ENCODE results near the gene AGAP4.
"Not testable (repeated sequence)": the region's sequence is repeated elsewhere in the genome, so short reads cannot be mapped to it uniquely, and the experiment has no call there.

Gene AGAP4

GRCh38 chr10:45847400-45847799 is at the start of gene AGAP4:
Gene AGAP4, minus strand, starts transcription at chr10:45847500. Its CDS starts 153 bp downstream, at chr10:45847347.
- not testable (repeated sequence) for DNase-seq (ENCODE audit: low spot score)

GRCh38 chr10:45890721-45891120 is 43.4 kb upstream of the AGAP4 start:
- not testable (repeated sequence) for DNase-seq (ENCODE audit: low spot score)

DNA sequence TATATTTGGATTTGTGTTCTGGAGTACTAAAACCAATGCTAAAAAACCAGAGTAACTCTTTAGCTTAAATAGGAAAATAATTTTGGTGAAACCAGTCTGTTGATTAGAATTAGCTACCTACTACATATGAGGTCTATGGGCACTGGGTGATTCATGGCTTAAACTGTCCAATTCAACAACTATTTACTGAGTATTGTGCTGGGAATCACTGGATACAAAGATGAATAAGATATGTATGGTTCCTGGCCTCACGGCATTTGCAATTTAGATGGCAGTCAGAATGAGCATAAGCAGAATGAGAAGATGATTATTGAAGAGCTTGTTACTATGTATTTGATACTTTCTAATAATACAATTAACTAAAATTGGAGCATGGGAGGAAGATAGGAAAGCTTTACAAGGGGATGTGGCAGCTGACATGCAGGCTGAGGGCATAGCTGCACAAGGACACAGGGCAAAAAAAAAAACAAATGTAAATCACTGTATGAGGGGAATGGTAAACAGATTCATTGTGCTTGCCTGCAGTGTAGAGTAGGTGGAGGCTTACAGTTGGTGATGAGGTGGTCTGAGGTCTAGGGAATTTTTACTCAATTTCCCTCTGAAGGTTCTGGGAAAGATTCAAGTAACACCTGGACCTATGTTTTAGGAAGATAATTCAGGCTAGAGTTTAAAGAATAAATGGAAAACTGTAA is 42.4 kb upstream of the AGAP4 start:
- DNase-seq (ENCODE audit: low spot score): not testable (repeated sequence)

GRCh38 chr10:45882880-45883279 is 35.6 kb upstream of the AGAP4 start:
- DNase-seq (ENCODE audit: low spot score): not testable (repeated sequence)

DNA sequence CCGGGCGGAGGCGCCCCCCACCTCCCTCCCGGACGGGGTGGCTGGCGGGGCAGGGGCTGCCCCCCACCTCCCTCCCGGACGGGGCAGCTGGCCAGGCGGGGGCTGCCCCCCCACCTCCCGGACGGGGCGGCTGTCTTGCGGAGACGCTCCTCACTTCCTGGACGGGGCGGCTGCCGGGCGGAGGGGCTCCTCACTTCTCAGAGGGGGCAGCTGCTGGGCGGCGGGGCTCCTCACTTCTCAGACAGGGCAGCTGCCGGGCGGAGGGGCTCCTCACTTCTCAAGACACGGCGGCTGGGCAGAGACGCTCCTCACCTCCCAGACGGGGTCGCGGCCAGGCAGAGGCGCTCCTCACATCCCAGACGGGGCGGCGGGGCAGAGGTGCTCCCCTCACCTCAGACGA is 18.1 kb upstream of the AGAP4 start:
- DNase-seq (ENCODE audit: low spot score): not testable (repeated sequence)

DNA sequence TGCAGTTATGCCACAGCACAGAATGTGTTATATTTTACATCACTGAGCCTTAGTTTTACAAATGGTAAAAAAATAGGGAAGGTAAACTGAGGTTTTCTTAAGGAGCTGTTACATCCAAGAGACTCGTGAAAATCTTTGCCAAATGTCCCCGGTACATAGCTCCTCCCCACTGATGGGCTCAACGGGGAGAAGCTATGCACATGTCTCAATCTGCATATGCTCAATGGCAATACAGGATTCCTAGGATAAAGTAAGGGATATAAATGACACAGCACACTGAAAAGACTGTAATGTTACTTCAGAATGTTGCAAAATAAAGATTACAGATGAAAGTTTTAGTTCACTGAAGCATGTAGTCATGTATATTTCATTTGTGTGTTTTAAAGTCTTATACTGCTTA is 17.0 kb upstream of the AGAP4 start:
- not testable (repeated sequence) for DNase-seq (ENCODE audit: low spot score)

DNA sequence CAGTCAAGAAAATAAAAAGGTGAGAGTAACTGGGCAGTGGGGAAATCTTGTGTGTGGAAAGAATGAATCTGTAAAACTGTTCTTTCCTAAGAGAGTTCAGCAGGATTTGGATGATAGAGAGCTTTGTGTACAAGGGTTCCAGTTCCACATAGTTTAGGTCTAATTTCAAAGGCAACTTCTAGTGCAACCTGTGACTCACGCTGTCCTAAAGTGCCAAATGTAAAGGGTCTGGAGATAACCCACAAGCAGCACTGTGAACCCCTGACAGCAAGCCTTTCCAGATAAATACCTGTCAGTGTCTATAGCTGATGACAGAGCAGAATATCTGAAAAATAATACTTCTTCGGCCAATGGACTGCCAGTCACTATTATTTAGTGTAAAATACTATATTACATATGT is 16.3 kb upstream of the AGAP4 start:
- DNase-seq (ENCODE audit: low spot score): not testable (repeated sequence)

DNA sequence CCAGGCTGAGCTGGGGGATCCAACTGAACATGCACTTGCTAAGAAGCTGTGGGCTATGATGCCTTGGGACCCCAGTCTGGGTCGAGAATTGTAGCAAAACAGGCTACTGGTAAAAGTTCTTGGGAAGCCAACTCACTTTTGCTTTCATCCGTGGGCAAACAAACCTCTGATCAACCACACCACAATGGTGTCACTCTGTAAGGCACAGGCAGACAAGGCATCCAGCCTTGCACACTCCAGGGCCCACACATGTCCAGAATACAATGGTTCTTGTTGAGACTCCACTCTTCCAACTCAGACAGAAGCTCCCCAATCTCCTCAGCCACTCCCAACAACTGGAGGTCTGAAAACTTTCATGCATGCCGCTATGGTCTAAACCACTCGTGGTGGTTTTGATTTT is 10.6 kb upstream of the AGAP4 start:
- DNase-seq (ENCODE audit: low spot score): not testable (repeated sequence)

GRCh38 chr10:45848467-45848866 is 1.2 kb upstream of the AGAP4 start:
- DNase-seq (ENCODE audit: low spot score): not testable (repeated sequence)

DNA sequence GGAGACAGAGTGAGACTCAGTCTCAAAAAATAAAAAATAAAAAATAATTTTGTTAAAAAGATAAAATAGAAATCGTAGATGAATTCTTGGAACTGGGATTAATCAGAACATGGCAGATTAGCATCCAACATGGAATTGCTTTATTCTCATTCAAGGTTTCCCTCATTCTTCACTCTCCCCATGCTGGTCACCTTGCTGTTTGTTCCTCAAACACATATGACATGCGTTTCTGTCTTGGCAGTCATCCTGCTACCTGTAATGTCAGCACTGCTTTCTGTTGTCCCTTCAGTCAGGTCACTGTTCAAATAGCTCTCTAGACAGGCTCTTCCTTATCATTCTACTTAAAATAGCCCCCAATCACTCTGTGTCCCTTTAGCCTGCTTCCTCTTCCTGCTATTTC is 24.4 kb downstream of the AGAP4 start:
- DNase-seq (ENCODE audit: low spot score): not testable (repeated sequence)

GRCh38 chr10:45820107-45820830 is 27.0 kb downstream of the AGAP4 start:
- DNase-seq (ENCODE audit: low spot score): not testable (repeated sequence)

- no peak for DNase-seq (ENCODE audit: low spot score)
These were observed 27.7 kb downstream of the AGAP4 start for GRCh38 chr10:45819552-45819951.

- DNase-seq (ENCODE audit: low spot score): no peak
These were observed 29.4 kb downstream of the AGAP4 start for GRCh38 chr10:45817912-45818311.

DNA sequence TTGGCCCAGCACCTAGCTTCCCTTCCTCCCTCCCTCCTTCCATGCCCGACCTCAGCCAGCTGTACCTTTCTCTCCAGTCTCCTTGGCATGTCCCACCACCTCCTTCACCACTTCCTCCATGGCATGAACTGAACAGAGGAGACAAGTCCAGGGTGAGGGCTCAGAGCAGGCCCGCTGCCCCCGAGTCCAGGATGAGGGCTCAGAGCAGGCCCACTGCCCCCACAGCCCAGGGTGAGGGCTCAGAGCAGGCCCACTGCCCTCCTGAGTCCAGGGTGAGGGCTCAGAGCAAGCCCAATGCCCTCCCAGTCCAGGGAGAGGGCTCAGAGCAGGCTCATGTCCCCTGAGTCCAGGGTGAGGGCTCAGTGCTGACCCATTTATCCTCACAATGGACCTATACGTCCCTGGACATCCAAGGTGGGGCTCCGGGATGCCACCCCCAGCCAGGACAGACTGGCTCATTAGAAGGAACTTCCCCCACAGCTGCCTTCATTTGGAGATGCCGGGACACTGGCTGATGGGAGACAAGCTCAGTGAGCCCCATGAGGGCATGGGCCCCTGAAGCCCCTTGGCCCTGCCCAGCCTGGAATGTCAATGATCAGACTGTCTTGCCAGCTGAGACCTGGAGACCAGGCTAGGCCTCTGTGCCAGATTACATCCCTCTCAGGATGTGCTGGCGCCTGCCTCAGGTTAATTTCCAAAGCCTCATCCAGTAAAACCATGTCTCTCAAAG is 30.0 kb downstream of the AGAP4 start:
- no peak for DNase-seq (ENCODE audit: low spot score)

DNA sequence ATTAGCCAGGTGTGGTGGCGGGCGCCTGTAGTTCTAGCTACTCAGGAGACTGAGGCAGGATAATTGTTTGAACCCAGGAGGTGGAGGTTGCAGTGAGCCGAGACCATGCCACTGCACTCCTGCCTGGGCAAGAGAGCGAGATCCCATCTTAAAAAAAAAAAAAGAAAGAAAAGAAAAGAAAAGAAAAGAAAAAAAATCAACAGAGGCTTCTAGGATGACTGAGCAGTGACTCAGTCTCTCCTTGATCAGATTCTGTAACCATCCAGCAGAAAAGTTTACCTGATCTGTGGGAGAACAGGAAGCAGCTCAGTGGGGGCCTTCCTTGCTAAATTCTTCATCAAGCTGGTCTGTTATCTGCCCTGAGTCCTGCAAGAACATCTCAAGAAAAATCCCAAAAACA is 33.2 kb downstream of the AGAP4 start:
- not testable (repeated sequence) for DNase-seq (ENCODE audit: low spot score)

- not testable (repeated sequence) for DNase-seq (ENCODE audit: low spot score)
These were observed 34.3 kb downstream of the AGAP4 start for GRCh38 chr10:45812959-45813358.

DNA sequence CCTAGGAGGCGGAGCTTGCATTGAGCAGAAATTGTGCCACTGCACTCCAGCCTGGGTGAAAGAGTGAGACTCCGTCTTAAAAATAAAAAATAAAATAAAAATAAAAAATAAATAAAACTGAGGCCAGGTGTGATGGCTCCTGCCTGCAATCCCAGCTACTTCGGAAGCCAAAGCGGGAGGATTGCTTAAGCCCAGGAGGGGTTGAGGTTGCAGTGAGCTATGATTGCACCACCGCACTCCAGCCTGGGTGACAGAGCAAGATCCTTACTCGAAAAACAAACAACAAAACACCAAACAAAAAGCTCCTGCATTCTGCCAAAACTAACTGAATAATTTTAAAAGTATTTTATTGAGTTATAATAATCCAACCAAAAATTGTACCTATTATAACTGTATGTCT is 36.2 kb downstream of the AGAP4 start:
- DNase-seq (ENCODE audit: low spot score): no peak

DNA sequence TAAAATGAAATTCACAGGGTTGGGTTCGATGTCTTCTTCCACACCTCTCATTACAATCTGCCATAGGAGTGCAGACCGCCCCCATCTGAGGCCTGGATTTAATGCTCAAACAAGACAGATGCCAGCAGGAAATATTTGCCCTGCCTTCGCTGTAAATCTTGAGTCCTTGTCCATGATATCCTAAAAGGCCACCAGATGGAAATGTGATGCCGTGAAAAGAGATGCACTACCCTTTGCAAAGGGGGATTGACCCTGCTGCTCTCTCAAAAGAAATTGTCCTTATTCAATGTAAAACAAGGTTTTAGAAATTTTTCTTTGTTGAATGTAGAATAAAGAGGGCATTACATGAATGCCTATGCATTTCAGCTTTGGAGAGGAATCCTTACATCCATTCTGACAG is 37.5 kb downstream of the AGAP4 start:
- DNase-seq (ENCODE audit: low spot score): peak; percentile 13

DNA sequence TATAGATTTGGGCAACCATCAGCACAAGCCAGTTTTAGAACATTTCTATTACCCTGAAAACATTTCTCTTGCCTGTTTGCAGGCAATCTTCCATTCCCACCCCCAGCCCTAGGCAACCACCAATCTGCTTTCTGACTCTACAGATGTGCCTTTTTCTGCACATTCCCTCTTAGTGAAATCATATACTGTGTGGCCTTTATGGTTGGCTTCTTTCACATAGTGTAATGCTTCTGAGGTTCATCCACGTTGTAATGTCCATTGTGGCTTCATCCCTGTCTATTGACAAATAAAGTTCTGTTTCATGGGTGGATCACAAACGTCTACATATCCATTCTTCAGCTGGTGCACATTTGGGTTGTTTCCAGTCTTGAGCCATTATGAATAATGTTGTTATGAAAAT is 42.3 kb downstream of the AGAP4 start:
- DNase-seq (ENCODE audit: low spot score): not testable (repeated sequence)

- DNase-seq (ENCODE audit: low spot score): not testable (repeated sequence)
These were observed 44.0 kb downstream of the AGAP4 start for GRCh38 chr10:45803060-45804010.

- DNase-seq (ENCODE audit: low spot score): not testable (repeated sequence)
These were observed 52.5 kb downstream of the AGAP4 start for GRCh38 chr10:45794761-45795160.

Measured in GM03348 (cell line).